HepG2 (cell line): Measurements from ENCODE around the gene DGKB. TPM values are rescaled to one million over a fixed set of nuclear protein-coding genes. Genes with fewer than 3 reads are reported as not detected.

Experiments
- ATAC-seq: fragments of 200-7000 bp; cut with Tn5 transposase; 3 replicates; pipeline ENCODE4 v1.9.1; 2020; ENCODE audit warnings: mild to moderate bottlenecking, moderate library complexity
- BruUV-seq: library from RNA; stranded (reverse); fragments of 400-500 nt; replicated peaks from 2 replicates; lab custom pipeline; 2021; lab: Mats Ljungman, UMichigan
- CTCF ChIA-PET: fragments of 300-600 bp; formaldehyde crosslinking; extraction: SDS; loops from one replicate; lab custom pipeline; 2021; ENCODE audit warnings: low total read pairs, inconsistent platforms, low intra/inter-chr PET ratio; lab: Yijun Ruan, JAX
- POLR2A ChIA-PET: fragments of 350-600 bp; sonication (Branson Sonifier 250); formaldehyde crosslinking; loops from one replicate; lab custom pipeline; 2020; ENCODE audit warnings: antibody characterized with exemption, inconsistent platforms; lab: Yijun Ruan, JAX
- DNase-seq: peaks from one replicate; pipeline ENCODE4 v3.0.0-alpha.2; 2015; ENCODE audit warnings: low spot score
- FAIRE-seq: peaks from 3 replicates; lab custom pipeline; 2011; peaks lifted over from hg19 to GRCh38; lab: Jason Lieb, UNC
- H2AFZ ChIP-seq: one replicate; pipeline ENCODE4 v1.6.1; 2011; ENCODE audit warnings: low read length, inconsistent platforms
- H3K27ac ChIP-seq: fragments of 300-600 bp; 3 replicates; pipeline ENCODE4 v1.8.0; 2011; ENCODE audit warnings: mixed run types, mild to moderate bottlenecking, mixed read lengths, low read length, inconsistent platforms; ENCODE audit not compliant: insufficient read depth; ENCODE audit errors: extremely low read length
- H3K27me3 ChIP-seq, 2 experiments: fragments of 200-600 bp in 1 of 2; 2 replicates in 1 of 2; 3 replicates in 1 of 2; pipeline versions ENCODE4 v1.6.0 to v1.8.0; 2011; ENCODE audit warnings: low read length in 2 of 2, mild to moderate bottlenecking in 2 of 2, moderate library complexity in 2 of 2, inconsistent platforms in 1 of 2; ENCODE audit not compliant: insufficient read depth in 2 of 2, control insufficient read depth in 1 of 2
- H3K36me3 ChIP-seq, 2 experiments: fragments of 200-600 bp in 1 of 2; replicated peaks in 1 of 2; 2 replicates in 1 of 2; 3 replicates in 1 of 2; pipeline versions ENCODE4 v1.5.1 to v1.8.0; 2011; ENCODE audit warnings: low read length in 2 of 2, inconsistent platforms in 1 of 2; ENCODE audit not compliant: insufficient read depth in 2 of 2, control insufficient read depth in 1 of 2
- H3K4me1 ChIP-seq: 2 replicates; pipeline ENCODE4 v1.5.1; 2012; ENCODE audit warnings: low read length, inconsistent platforms; ENCODE audit not compliant: insufficient read depth
- H3K4me2 ChIP-seq: 2 replicates; pipeline ENCODE4 v1.6.0; 2011; ENCODE audit warnings: low read depth, low read length, inconsistent platforms
- H3K4me3 ChIP-seq, 3 experiments: fragments of 200-600 bp in 1 of 3; sonication (generic), shearing (Covaris generic) in 1 of 3; replicated peaks in 1 of 3; 2 replicates each; pipeline ENCODE4 v1.5.1; 2011 to 2016; ENCODE audit warnings: low read length in 3 of 3, inconsistent platforms in 2 of 3, low read depth in 2 of 3, mild to moderate bottlenecking in 2 of 3, control low read depth in 1 of 3, mixed read lengths in 1 of 3; ENCODE audit not compliant: insufficient read depth in 1 of 3
- H3K79me2 ChIP-seq: one replicate; pipeline ENCODE4 v1.6.1; 2011; ENCODE audit warnings: low read length, inconsistent platforms; ENCODE audit not compliant: insufficient read depth
- H3K9ac ChIP-seq: 2 replicates; pipeline ENCODE4 v1.6.0; 2011; ENCODE audit warnings: mild to moderate bottlenecking, low read depth, low read length, inconsistent platforms; ENCODE audit not compliant: insufficient read depth
- H3K9me3 ChIP-seq: 2 replicates; pipeline ENCODE4 v1.5.1; 2012; ENCODE audit warnings: mild to moderate bottlenecking, low read length
- H4K20me1 ChIP-seq: 2 replicates; pipeline ENCODE4 v1.6.0; 2011; ENCODE audit warnings: inconsistent platforms, mild to moderate bottlenecking, low read length, moderate library complexity; ENCODE audit not compliant: insufficient read depth
- AGO1 ChIP-seq: fragments of 200-400 bp; formaldehyde crosslinking; IDR thresholded peaks from 2 replicates; pipeline ENCODE4 v1.6.1; 2017; ENCODE audit warnings: mild to moderate bottlenecking, low read depth, low read length, moderate library complexity; ENCODE audit not compliant: poor library complexity, severe bottlenecking
- ETV6 ChIP-seq: sonication (generic); formaldehyde crosslinking; conservative IDR thresholded peaks from 2 replicates; pipeline ENCODE4 v1.4.0; 2020; ENCODE audit warnings: missing genetic modification reagents
- FOXM1 ChIP-seq: sonication (generic); formaldehyde crosslinking; IDR thresholded peaks from 2 replicates; pipeline ENCODE4 v1.5.0; 2020; ENCODE audit warnings: missing genetic modification reagents
- NFRKB ChIP-seq: fragments of 450-650 bp; IDR thresholded peaks from 2 replicates; pipeline ENCODE4 v1.6.1; 2017
- NR3C1 ChIP-seq: sonication (generic); formaldehyde crosslinking; IDR thresholded peaks from 2 replicates; pipeline ENCODE4 v1.4.0; 2020; ENCODE audit warnings: missing genetic modification reagents
- SNAI1 ChIP-seq: sonication (generic); formaldehyde crosslinking; IDR thresholded peaks from 2 replicates; pipeline ENCODE4 v1.5.0; 2020; ENCODE audit warnings: mild to moderate bottlenecking, missing genetic modification reagents, borderline replicate concordance
- ZFP36L2 ChIP-seq: sonication (generic); formaldehyde crosslinking; IDR thresholded peaks from 2 replicates; pipeline ENCODE4 v1.4.0; 2020; ENCODE audit warnings: missing genetic modification reagents
- WGBS: methylation state at CpG from one replicate; pipeline ENCODE4 v1.1.6; 2017; ENCODE audit warnings: low lambda C conversion rate; 5-methylcytosine and 5-hydroxymethylcytosine counted together
- in situ Hi-C: cut with HindIII; loops from 2 replicates; pipeline ENCODE4 v1.10.0; 2017; ENCODE audit warnings: low pct_unique_long_range_greater_than_20kb; ENCODE audit not compliant: extremely low pct_ligation_motif_present
- intact Hi-C: fragments of 100-400 bp; cut with micrococcal nuclease; formaldehyde crosslinking; loops from one replicate; pipeline ENCODE4 v1.10.0; 2022; ENCODE audit not compliant: unreplicated experiment
- polyA plus RNA-seq, 8 experiments: library from polyadenylated mRNA; depleted of rRNA in 3 of 8; stranded (reverse) in 7 of 8; unstranded in 1 of 8; fragments of >200 nt; fragmentation: Illumina TruSeq in 4 of 8; extraction: Trizol in 4 of 8; gene quantifications; 2 replicates each; pipeline versions ENCODE4 v1.2.1 to v1.2.3, GENCODE V29; 2011 to 2016; ENCODE audit warnings: low read depth in 4 of 8, missing spikeins in 1 of 8, mixed read lengths in 1 of 8; ENCODE audit not compliant: insufficient read depth in 1 of 8
- total RNA-seq, 5 experiments: library from RNA; depleted of rRNA; stranded (reverse); fragments of >200 nt; fragmentation: Illumina TruSeq; extraction: Trizol; gene quantifications; 2 replicates each; pipeline ENCODE4 v1.2.3, GENCODE V29; 2016; ENCODE audit warnings: low read depth in 1 of 5
- TF ChIP-seq, protein P1 (sequence below): sonication (generic); formaldehyde crosslinking; IDR thresholded peaks from 2 replicates; pipeline ENCODE4 v1.4.0; 2020; ENCODE audit warnings: mild to moderate bottlenecking, low read depth, missing genetic modification reagents
- TF ChIP-seq, protein P2 (sequence below): IDR thresholded peaks from 2 replicates; pipeline ENCODE4 v1.6.1; 2016; ENCODE audit warnings: low read depth

The DGKB gene
- total and polyA plus RNA-seq, 2 of the 13 experiments (the other 11 are each of a cell fraction or from before 2014, with no cell fraction given), result not detected

DNA sequence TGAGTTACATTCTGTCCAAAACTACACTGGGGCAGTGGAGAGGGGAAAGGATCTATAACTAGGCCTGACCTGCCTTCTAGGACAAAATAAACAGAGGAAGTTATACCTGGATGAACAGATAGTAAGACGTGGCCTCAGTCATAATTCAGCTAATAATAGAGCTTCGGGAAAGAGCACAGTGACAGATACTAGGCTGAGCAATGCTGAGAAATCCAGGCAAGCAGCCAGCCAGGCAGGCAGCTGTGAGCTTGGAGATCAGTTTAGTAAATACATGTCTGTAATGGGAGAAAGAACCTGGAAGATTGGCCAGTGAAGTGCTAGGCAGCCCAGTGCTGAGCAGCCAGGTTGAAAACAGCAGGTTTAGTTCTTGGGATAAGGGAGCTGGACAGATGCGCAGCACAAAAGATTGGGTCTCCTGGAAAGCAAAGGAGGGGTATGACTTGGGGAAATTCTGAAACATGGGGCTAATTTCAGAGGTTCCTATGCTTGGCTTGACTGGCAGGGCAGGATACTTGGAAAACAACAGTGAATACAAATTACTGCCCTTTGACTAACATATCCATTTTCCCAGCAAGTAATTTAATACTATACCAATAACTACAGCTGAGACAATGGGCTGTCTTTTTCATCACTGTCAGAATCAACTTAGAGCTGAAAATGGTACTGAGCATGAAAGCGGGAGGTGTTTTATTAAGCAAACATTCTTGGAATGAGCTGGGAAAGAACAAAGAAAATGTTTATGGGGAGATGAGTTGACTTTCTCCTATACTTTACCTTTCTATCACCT, 140.8 kb downstream of the DGKB start:
- intact Hi-C loops (no loop called here), in situ Hi-C loops (no loop called here)
- ChIA-PET POLR2A (no interaction called here), CTCF (no interaction called here)
- no peak for TF ChIP-seq ZFP36L2 (CRISPR knock-in tag)
- no peak for TF ChIP-seq AGO1
- no peak for TF ChIP-seq FOXM1 (CRISPR knock-in tag)
- TF ChIP-seq, protein P1, sequence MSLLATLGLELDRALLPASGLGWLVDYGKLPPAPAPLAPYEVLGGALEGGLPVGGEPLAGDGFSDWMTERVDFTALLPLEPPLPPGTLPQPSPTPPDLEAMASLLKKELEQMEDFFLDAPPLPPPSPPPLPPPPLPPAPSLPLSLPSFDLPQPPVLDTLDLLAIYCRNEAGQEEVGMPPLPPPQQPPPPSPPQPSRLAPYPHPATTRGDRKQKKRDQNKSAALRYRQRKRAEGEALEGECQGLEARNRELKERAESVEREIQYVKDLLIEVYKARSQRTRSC (CRISPR knock-in tag), result no peak
- no peak for TF ChIP-seq NR3C1
- TF ChIP-seq, protein P2, sequence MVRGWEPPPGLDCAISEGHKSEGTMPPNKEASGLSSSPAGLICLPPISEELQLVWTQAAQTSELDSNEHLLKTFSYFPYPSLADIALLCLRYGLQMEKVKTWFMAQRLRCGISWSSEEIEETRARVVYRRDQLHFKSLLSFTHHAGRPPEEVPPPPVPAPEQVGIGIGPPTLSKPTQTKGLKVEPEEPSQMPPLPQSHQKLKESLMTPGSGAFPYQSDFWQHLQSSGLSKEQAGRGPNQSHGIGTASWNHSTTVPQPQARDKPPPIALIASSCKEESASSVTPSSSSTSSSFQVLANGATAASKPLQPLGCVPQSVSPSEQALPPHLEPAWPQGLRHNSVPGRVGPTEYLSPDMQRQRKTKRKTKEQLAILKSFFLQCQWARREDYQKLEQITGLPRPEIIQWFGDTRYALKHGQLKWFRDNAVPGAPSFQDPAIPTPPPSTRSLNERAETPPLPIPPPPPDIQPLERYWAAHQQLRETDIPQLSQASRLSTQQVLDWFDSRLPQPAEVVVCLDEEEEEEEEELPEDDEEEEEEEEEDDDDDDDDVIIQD (CRISPR knock-in tag), result no peak
- no peak for TF ChIP-seq SNAI1 (CRISPR knock-in tag)
- no peak for TF ChIP-seq NFRKB
- no peak for TF ChIP-seq ETV6 (CRISPR knock-in tag)
- H3K27me3 ChIP-seq, result no peaks in the 10 kb centered on the region
- H3K9ac ChIP-seq, result no peak overlapping the region
- H3K9me3 ChIP-seq, result peaks cover 66% of the 10 kb centered on the region
- 27% methylated on average over 4 of the region's 4 CpGs for WGBS
- no TSS peak for BruUV-seq
- no peaks in the 10 kb centered on the region for H3K4me1 ChIP-seq
- no peak overlapping the region for H3K4me2 ChIP-seq
- FAIRE-seq (no peak), DNase-seq (no peak), ATAC-seq (no peak)
- H3K79me2 ChIP-seq, result no peaks in the 10 kb centered on the region
- no peak overlapping the region for H3K4me3 ChIP-seq
- no peaks in the 10 kb centered on the region for H4K20me1 ChIP-seq
- H2AFZ ChIP-seq, result no peak overlapping the region
- no peaks in the 10 kb centered on the region for H3K36me3 ChIP-seq
- no peak overlapping the region for H3K27ac ChIP-seq
